HepG2 (cell line): ENCODE results near the gene WDR76. TPM values are rescaled to one million over a fixed set of nuclear protein-coding genes. Genes with fewer than 3 reads are reported as not detected.

ENCODE experiments used
- BCL6 ChIP-seq: IDR thresholded peaks from 2 replicates; pipeline ENCODE4 v1.6.1; 2016; ENCODE audit warnings: missing genetic modification reagents, missing compliant biosample characterization
- CAMTA2 ChIP-seq: sonication (generic); formaldehyde crosslinking; IDR thresholded peaks from 2 replicates; pipeline ENCODE4 v1.4.0; 2020; ENCODE audit warnings: mild to moderate bottlenecking, missing genetic modification reagents, borderline replicate concordance
- CSRNP2 ChIP-seq: sonication (generic); formaldehyde crosslinking; conservative IDR thresholded peaks from 2 replicates; pipeline ENCODE4 v1.8.0; 2022; ENCODE audit warnings: low read depth, missing genetic modification reagents
- FOSL2 ChIP-seq: sonication (generic); formaldehyde crosslinking; IDR thresholded peaks from 2 replicates; pipeline ENCODE4 v1.4.0; 2020; ENCODE audit warnings: missing genetic modification reagents
- HNF4G ChIP-seq, 2 experiments: sonication (generic) in 1 of 2; formaldehyde crosslinking in 1 of 2; IDR thresholded peaks; 2 replicates each; pipeline versions ENCODE4 v1.4.0 to v1.6.1; 2011 to 2020; ENCODE audit warnings: borderline replicate concordance in 2 of 2, low read depth in 2 of 2, mild to moderate bottlenecking in 2 of 2, low read length in 1 of 2, missing genetic modification reagents in 1 of 2, moderate library complexity in 1 of 2
- HNRNPH1 ChIP-seq: fragments of 200-400 bp; formaldehyde crosslinking; optimal IDR thresholded peaks from 2 replicates; pipeline ENCODE3; 2017; ENCODE audit warnings: mild to moderate bottlenecking, low read depth, low read length
- KLF15 ChIP-seq: sonication (generic); formaldehyde crosslinking; IDR thresholded peaks from 2 replicates; pipeline ENCODE4 v1.8.1; 2023; ENCODE audit warnings: borderline replicate concordance, mild to moderate bottlenecking, inconsistent platforms, missing genetic modification reagents, mixed read lengths
- MAFF ChIP-seq: IDR thresholded peaks from 2 replicates; pipeline ENCODE4 v1.6.1; 2011; ENCODE audit warnings: low read depth, low read length, improper control_type of control experiment
- NFIC ChIP-seq: IDR thresholded peaks from 2 replicates; pipeline ENCODE4 v1.6.1; 2012; ENCODE audit warnings: mild to moderate bottlenecking, low read length, inconsistent platforms
- RBM39 ChIP-seq: fragments of 200-400 bp; formaldehyde crosslinking; IDR thresholded peaks from one replicate; pipeline ENCODE4 v1.6.1; 2018; ENCODE audit warnings: antibody characterized with exemption, mild to moderate bottlenecking, low read depth, low read length; ENCODE audit not compliant: poor library complexity, severe bottlenecking
- SAP130 ChIP-seq: IDR thresholded peaks from 2 replicates; pipeline ENCODE4 v1.6.1; 2016; ENCODE audit warnings: low read depth
- SKI ChIP-seq: fragments of 450-650 bp; IDR thresholded peaks from one replicate; pipeline ENCODE4 v1.6.1; 2018; ENCODE audit warnings: mild to moderate bottlenecking; ENCODE audit not compliant: partially characterized antibody
- SMYD3 ChIP-seq: sonication (generic); formaldehyde crosslinking; IDR thresholded peaks from 2 replicates; pipeline ENCODE4 v1.8.1; 2023; ENCODE audit warnings: mild to moderate bottlenecking, missing genetic modification reagents
- ZC3H4 ChIP-seq: sonication (generic); formaldehyde crosslinking; IDR thresholded peaks from 2 replicates; pipeline ENCODE4 v1.4.0; 2020; ENCODE audit warnings: missing genetic modification reagents, borderline replicate concordance
- ZKSCAN5 ChIP-seq: sonication (generic); formaldehyde crosslinking; IDR thresholded peaks from 2 replicates; pipeline ENCODE4 v1.5.1; 2020; ENCODE audit warnings: mild to moderate bottlenecking, missing genetic modification reagents
- ZNF280B ChIP-seq: sonication (generic); formaldehyde crosslinking; IDR thresholded peaks from 2 replicates; pipeline ENCODE4 v1.5.0; 2020; ENCODE audit warnings: missing genetic modification reagents, mild to moderate bottlenecking, borderline replicate concordance
- ZNF615 ChIP-seq: sonication (generic); formaldehyde crosslinking; IDR thresholded peaks from 2 replicates; pipeline ENCODE4 v1.5.0; 2020; ENCODE audit warnings: mild to moderate bottlenecking, missing genetic modification reagents, borderline replicate concordance
- ZNF660 ChIP-seq: sonication (generic); formaldehyde crosslinking; IDR thresholded peaks from 2 replicates; pipeline ENCODE4 v1.5.1; 2020; ENCODE audit warnings: mild to moderate bottlenecking, low read depth, missing genetic modification reagents, borderline replicate concordance
- ZNF713 ChIP-seq: sonication (generic); formaldehyde crosslinking; IDR thresholded peaks from 2 replicates; pipeline ENCODE4 v1.4.0; 2020; ENCODE audit warnings: mild to moderate bottlenecking, missing genetic modification reagents
- ZNF780A ChIP-seq: sonication (generic); formaldehyde crosslinking; IDR thresholded peaks from 2 replicates; pipeline ENCODE4 v1.8.0; 2022; ENCODE audit warnings: mild to moderate bottlenecking, missing genetic modification reagents, moderate library complexity
- ZSCAN20 ChIP-seq: sonication (generic); formaldehyde crosslinking; IDR thresholded peaks from 2 replicates; pipeline ENCODE4 v1.4.0; 2020; ENCODE audit warnings: missing genetic modification reagents, mild to moderate bottlenecking, borderline replicate concordance
- ZSCAN9 ChIP-seq: IDR thresholded peaks from 2 replicates; pipeline ENCODE4 v1.6.1; 2016; ENCODE audit warnings: borderline replicate concordance
- polyA plus RNA-seq, 8 experiments: library from polyadenylated mRNA; depleted of rRNA in 3 of 8; stranded (reverse) in 7 of 8; unstranded in 1 of 8; fragments of >200 nt; fragmentation: Illumina TruSeq in 4 of 8; extraction: Trizol in 4 of 8; gene quantifications; 2 replicates each; pipeline versions ENCODE4 v1.2.1 to v1.2.3, GENCODE V29; 2011 to 2016; ENCODE audit warnings: low read depth in 4 of 8, missing spikeins in 1 of 8, mixed read lengths in 1 of 8; ENCODE audit not compliant: insufficient read depth in 1 of 8
- total RNA-seq, 5 experiments: library from RNA; depleted of rRNA; stranded (reverse); fragments of >200 nt; fragmentation: Illumina TruSeq; extraction: Trizol; gene quantifications; 2 replicates each; pipeline ENCODE4 v1.2.3, GENCODE V29; 2016; ENCODE audit warnings: low read depth in 1 of 5

WDR76 gene
- total and polyA plus RNA-seq, 2 of the 13 experiments (the other 11 are each of a cell fraction or from before 2014, with no cell fraction given), result 1.1 to 9.7 TPM

GRCh38 chr15:43791993-43792760 lies 34.6 kb upstream of the WDR76 start, which contains the start of gene SERF2 (continued):
- TF ChIP-seq CSRNP2 (CRISPR knock-in tag) (no peak), BCL6 (CRISPR knock-in tag) (no peak; the same call in 1 of the 2 replicates), NFIC (no peak), SMYD3 (CRISPR knock-in tag) (0 out of 2 replicates have a peak, but pooled peaks have one; percentile 46), KLF15 (no peak), ZNF660 (CRISPR knock-in tag) (no peak), MAFF (no peak), SAP130 (CRISPR knock-in tag) (peak; percentile 87), ZSCAN9 (CRISPR knock-in tag) (no peak), ZC3H4 (CRISPR knock-in tag) (no peak), HNF4G (IDR thresholded peaks at IDR 0.05; ENCODE audit: borderline replicate concordance, low read depth, low read length) (no peak), HNF4G (CRISPR knock-in tag; IDR thresholded peaks at IDR 0.05; ENCODE audit: borderline replicate concordance, low read depth) (0 out of 2 replicates have a peak, but pooled peaks have one; percentile 57), SKI (no peak), ZSCAN20 (no peak), ZNF780A (CRISPR knock-in tag) (no peak), RBM39 (peak; percentile 85), FOSL2 (CRISPR knock-in tag) (no peak; the same call in 1 of the 2 replicates), CAMTA2 (CRISPR knock-in tag) (peak; percentile 66; the same call in 1 of the 2 replicates), ZNF713 (CRISPR knock-in tag) (peak; percentile 73; the same call in 1 of the 2 replicates), ZKSCAN5 (CRISPR knock-in tag) (peak; percentile 30; the same call in 1 of the 2 replicates), HNRNPH1 (no peak), ZNF615 (CRISPR knock-in tag) (no peak), ZNF280B (no peak)
